GM18508 (cell line): ENCODE data around the gene SLC2A2.

Experiments
- ATAC-seq: cut with Tn5 transposase; IDR thresholded peaks from one replicate; pipeline ENCODE4 v1.9.1; 2021; ENCODE audit warnings: moderate number of reproducible peaks; ENCODE audit not compliant: insufficient read depth, unreplicated experiment

The SLC2A2 gene

DNA sequence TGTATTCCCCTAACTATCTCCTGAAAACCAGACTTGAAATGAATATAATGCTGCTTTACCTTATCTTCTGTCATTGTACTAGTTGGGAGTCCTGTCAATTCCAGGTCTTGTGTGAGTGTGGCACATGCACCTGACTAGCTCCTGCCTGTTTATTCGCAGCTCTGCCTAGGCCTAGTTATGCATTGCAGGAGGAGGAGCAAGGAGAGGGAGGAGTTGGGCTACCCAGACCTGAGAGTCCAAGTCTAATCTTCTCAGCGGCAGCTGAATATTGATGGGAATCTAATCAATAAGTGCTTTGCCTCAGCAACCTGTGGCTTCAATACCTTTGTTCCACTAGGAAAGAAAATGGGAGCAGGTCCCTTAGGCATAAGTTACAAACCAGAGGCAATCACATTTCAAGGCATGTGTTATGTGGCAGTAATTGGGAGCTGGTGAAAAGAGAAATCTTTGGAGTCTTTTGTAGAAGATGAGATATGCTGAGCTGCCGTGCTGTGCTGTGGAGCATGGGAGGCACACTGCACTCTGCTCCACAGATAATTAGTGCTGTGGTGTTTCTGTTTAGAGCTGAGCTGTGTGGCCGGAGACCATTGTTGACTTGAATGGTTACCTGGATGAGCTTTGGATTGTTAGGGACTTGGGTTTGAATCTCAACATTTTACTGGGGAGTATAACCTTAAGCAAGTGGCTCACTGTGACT is at the start of gene SLC2A2:
Gene SLC2A2, minus strand, starts transcription at position 124 of the 697 bp plus-strand sequence. Its CDS starts 50 bp downstream, at position 74.
- ATAC-seq, result no peak

DNA sequence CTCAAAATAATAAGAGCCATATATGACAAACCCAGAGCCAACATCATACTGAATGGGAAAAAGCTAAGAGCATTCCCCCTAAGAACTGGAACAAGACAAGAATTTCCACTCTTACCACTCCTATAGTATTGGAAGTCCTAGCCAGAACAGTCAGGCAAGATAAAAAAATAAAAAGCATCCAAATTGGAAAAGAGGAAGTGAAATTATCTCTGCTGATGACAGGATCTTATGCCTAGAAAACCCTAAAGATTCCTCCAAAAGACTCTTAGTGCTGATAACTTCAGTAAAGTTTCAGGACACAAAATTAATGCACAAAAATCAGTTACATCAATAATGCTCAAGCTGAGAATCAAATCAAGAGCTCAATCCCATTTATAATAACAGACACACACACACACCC is 45.9 kb upstream of the SLC2A2 start:
- no peak for ATAC-seq

GRCh38 chr3:171068658-171069057 is 42.1 kb upstream of the SLC2A2 start:
- no peak for ATAC-seq

GRCh38 chr3:171066206-171066605 is 39.7 kb upstream of the SLC2A2 start:
- no peak for ATAC-seq

- ATAC-seq, result no peak
Observed at GRCh38 chr3:171065732-171066131, 39.2 kb upstream of the SLC2A2 start.

GRCh38 chr3:171064461-171064860 is 37.9 kb upstream of the SLC2A2 start:
- no peak for ATAC-seq

- no peak for ATAC-seq
Observed at GRCh38 chr3:171061749-171062148, 35.2 kb upstream of the SLC2A2 start.

- ATAC-seq, result no peak
Observed at GRCh38 chr3:171059978-171060377, 33.5 kb upstream of the SLC2A2 start.

GRCh38 chr3:171058873-171059603 is 32.5 kb upstream of the SLC2A2 start:
- ATAC-seq, result no peak

DNA sequence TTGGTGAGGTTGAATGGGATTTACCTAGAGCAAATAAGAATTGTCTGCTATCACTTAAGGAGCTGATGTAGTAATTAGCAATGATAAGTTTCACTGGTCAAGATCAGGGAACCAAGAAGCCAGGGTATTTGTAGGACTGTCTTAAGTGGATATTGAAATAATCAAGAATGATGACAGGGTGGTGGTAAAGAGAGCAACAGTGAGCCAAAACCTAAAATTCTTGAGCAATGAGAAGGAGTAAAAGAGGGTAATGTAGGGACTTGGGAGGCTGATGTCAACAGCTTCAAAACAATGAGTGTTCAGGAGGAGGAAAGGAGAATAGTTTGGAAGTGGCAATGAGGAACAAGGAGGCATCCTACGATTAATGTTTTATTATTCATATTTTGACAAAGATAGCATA is 31.5 kb upstream of the SLC2A2 start:
- ATAC-seq, result no peak

DNA sequence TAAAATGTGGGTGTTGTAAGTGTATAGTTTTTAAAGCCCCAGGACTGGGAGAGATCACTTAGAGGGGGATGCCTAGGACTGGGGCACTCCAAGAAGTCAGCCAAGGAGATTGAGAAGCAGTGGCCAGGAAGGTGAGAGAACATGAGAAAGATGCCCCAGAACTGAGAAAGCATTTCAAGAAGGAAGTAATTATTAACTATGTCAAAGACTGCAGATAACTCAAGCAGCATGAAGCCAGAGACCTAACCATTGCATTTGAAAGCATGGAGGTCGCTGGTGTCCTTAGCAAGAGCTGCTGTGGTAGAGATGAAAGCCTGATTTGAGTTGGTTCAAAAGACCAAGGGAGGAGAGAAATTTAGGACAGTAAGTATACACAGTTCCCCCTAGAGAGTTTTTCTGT is 30.6 kb upstream of the SLC2A2 start:
- ATAC-seq, result no peak

GRCh38 chr3:171056528-171056927 is 30.0 kb upstream of the SLC2A2 start:
- no peak for ATAC-seq

GRCh38 chr3:171055336-171056178 is 29.0 kb upstream of the SLC2A2 start:
- ATAC-seq, result no peak

- ATAC-seq, result no peak
Observed at GRCh38 chr3:171054921-171055320, 28.4 kb upstream of the SLC2A2 start.

DNA sequence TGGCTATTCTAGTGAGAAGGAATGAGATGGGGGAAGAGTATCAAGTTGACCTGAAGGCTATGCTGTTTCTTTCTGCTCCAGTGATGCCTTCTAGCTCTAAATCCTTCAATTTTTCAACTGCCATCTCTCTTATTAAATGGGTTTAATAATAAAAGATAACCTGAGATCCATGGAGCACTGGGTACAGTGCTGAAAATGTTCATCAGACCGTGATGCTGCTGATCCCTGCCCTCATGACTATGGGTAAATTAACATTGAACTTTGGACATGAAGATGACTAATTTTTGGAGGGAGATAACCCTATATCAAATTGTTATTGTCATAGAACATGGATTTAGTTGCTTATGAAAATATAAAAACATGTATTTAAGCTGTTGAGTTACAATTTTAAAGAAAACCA is 27.7 kb upstream of the SLC2A2 start:
- ATAC-seq, result no peak

DNA sequence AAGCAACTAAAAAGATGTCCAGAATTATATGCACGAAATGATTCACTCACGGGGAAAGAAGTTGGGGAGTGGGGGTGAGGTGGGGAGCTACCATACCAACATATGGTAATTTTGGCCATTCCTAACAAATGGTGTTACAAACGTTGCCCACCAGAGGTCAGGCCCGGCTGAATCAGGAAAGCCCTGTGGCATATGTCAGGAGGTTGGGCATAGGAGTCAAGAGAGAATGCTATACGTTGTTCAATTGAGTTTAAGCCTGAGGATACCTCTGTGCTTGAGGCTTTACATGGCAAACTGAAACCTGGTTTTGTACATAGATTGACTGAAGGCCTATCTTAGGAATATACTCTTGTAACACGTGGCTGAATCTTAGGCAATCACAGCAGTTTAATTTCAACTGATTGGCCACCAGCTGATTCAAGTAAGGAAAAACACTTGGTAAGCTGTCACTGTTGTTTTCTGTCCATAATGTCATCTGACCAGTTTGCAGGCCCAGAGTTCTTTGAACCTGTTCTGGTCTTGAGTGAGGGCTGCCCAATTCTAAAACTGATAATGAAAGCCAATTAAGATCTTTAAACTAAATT is 23.4 kb upstream of the SLC2A2 start:
- ATAC-seq, result peak; percentile 69

DNA sequence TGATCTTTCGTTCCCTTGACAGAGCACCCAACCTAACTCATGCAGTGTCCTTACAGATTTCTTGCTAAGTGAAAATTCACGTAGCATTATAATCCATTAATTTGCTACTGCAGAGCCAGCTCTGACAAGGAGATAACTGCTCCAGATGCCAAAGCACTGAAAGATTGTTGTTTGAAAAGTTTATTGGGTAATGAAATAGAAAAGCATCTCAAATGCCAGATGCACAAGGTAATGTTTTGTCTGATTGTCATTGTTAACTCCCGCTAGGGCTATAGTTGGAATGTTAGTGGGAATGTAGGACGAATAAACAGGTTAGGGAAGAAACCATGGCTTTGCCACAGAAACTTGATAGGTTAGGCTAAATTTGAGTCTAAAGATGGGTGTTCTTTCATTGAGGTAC is 20.2 kb upstream of the SLC2A2 start:
- no peak for ATAC-seq

DNA sequence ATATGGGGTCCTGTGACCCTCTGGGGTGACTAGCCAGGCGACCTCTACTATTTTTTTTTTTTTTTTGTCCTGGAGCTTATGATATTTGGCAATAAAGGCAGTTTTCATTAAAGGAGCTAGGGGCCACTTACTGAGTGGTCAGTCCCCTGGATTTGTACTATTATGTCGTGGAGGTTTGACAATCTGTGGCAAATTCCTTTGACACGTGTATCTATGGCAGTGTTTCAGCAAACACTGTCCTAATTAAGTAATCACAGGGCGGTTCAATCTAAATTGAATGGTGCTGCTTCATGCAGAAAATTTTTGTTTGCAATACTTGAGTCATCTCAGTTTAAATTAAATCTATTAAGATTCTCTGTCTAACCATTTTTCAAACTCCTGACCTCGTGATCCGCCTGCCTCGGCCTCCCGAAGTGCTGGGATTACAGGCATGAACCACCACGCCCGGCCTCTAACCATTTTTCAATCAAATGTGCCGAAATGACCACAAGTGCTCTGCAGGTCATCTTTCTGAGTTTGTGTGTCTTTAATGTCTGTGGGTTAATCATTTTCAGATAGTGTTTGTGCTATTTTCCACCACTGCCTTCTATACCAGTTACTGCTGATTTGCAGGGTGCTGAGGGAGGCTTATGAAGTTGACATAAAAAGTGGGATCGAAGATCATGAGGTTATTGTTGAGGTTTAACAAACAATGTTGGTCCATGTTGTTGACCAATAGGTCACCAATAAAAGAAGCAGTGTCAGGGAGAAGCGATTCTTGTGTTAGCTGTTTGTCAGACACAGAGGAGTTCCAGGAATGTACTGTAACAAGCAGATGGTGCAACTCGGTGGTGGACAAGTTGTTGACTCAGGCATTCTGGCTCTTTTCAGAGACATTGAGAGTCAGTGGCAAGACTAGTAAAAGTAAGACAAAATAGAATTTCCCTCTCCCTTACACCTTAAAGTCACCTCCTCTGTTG is 18.6 kb upstream of the SLC2A2 start:
- no peak for ATAC-seq

GRCh38 chr3:171044384-171044783 is 17.9 kb upstream of the SLC2A2 start:
- no peak for ATAC-seq

DNA sequence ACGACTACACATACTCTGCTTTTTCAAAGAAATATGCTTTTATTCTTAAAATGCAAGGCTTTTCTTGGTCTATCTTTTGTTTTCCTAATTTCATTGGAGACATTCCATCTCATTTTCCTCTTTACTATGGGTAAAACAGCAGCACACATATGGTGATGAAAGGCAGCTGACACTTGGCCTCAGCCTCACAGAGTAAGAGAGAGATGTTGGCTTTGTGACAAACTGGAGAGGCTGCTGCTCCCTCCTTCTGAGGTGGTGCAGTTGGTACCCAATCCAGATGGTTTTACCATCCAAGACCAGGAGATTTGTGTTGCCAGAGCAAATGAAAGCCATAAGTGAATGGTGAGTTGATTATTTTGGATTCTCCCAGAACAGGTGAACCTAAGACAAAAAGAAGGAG is 13.2 kb upstream of the SLC2A2 start:
- ATAC-seq, result no peak
